Smooth muscle cell (in vitro differentiated cells): ENCODE data around the gene LARGE1. TPM values are rescaled to one million over a fixed set of nuclear protein-coding genes. Genes with fewer than 3 reads are reported as not detected.

Experiments
- DNase-seq: peaks from one replicate; lab custom pipeline; 2025; ENCODE audit not compliant: unreplicated experiment; lab: John Stamatoyannopoulos, UW
- H2AFZ ChIP-seq: fragments of 200-600 bp; sonication (generic); 2 replicates; pipeline ENCODE4 v1.6.0; 2016; ENCODE audit warnings: antibody characterized with exemption, low read depth, mild to moderate bottlenecking
- H3F3A ChIP-seq: fragments of 200-600 bp; sonication (generic); 2 replicates; pipeline ENCODE4 v1.6.0; 2017; ENCODE audit warnings: antibody characterized with exemption, low read depth
- H3K27ac ChIP-seq: fragments of 200-600 bp; sonication (generic); 2 replicates; pipeline ENCODE4 v1.5.1; 2016; ENCODE audit warnings: low read depth, mild to moderate bottlenecking
- H3K27me3 ChIP-seq: fragments of 200-600 bp; sonication (generic); 2 replicates; pipeline ENCODE4 v1.6.1; 2016; ENCODE audit warnings: low read depth, mild to moderate bottlenecking
- H3K36me3 ChIP-seq: fragments of 200-600 bp; sonication (generic); 2 replicates; pipeline ENCODE4 v1.5.1; 2016; ENCODE audit warnings: low read depth
- H3K4me1 ChIP-seq: fragments of 200-600 bp; sonication (generic); 2 replicates; pipeline ENCODE4 v1.5.1; 2016; ENCODE audit warnings: low read depth
- H3K4me2 ChIP-seq: fragments of 200-600 bp; sonication (generic); 2 replicates; pipeline ENCODE4 v1.6.0; 2016; ENCODE audit warnings: mild to moderate bottlenecking
- H3K4me3 ChIP-seq: fragments of 200-600 bp; sonication (generic); 2 replicates; pipeline ENCODE4 v1.5.1; 2016; ENCODE audit warnings: mild to moderate bottlenecking
- H3K79me2 ChIP-seq: fragments of 200-600 bp; sonication (generic); 2 replicates; pipeline ENCODE4 v1.6.0; 2016; ENCODE audit warnings: low read depth, mild to moderate bottlenecking
- H3K9ac ChIP-seq: fragments of 200-600 bp; sonication (generic); 2 replicates; pipeline ENCODE4 v1.6.0; 2016; ENCODE audit warnings: low read depth
- H3K9me3 ChIP-seq: fragments of 200-600 bp; sonication (generic); replicated peaks from 2 replicates; pipeline ENCODE4 v1.5.1; 2016; ENCODE audit warnings: low read depth
- H4K20me1 ChIP-seq: fragments of 200-600 bp; sonication (generic); 2 replicates; pipeline ENCODE4 v1.6.0; 2016; ENCODE audit warnings: low read depth
- WGBS: methylation state at CpG from one replicate; pipeline ENCODE4 v1.1.7; 2016; ENCODE audit warnings: low lambda C conversion rate; 5-methylcytosine and 5-hydroxymethylcytosine counted together
- polyA plus RNA-seq: library from polyadenylated mRNA; unstranded; fragments of >200 nt; fragmentation: Nextera tagmentation; extraction: Ambion mirVana; gene quantifications from 2 replicates; pipeline ENCODE4 v1.2.1, GENCODE V29; 2016
- total RNA-seq: library from RNA; depleted of rRNA; stranded (reverse); fragments of >200 nt; gene quantifications from 2 replicates; pipeline ENCODE4 v1.2.3, GENCODE V29; 2014
- TF ChIP-seq, protein P1 (sequence below): fragments of 200-600 bp; sonication (generic); IDR thresholded peaks from 2 replicates; pipeline ENCODE4 v1.5.1; 2017; ENCODE audit warnings: borderline replicate concordance, mild to moderate bottlenecking, antibody characterized with exemption; ENCODE audit not compliant: insufficient read depth, poor library complexity, severe bottlenecking

Gene LARGE1
- total and polyA plus RNA-seq, 2 experiments from 2014 or later = 11.9 to 18.0 TPM

GRCh38 chr22:33652615-33653014 is 267.7 kb downstream of the LARGE1 start:
- 27% methylated on average over 5 of the region's 5 CpGs for WGBS

GRCh38 chr22:33650244-33650643 is 270.0 kb downstream of the LARGE1 start:
- 98% methylated on average over 22 of the region's 22 CpGs for whole genome bisulfite sequencing
- peaks cover 5% of the 10 kb centered on the region for H3K36me3 ChIP-seq
- no peak for DNase-seq
- H3K4me3 ChIP-seq = no peak overlapping the region
- no peaks in the 10 kb centered on the region for H3K27me3 ChIP-seq
- no peaks in the 10 kb centered on the region for H3K4me1 ChIP-seq
- no peak overlapping the region for H2AFZ ChIP-seq
- peaks cover 12% of the 10 kb centered on the region for H4K20me1 ChIP-seq
- no peaks in the 10 kb centered on the region for H3K9me3 ChIP-seq
- no peak overlapping the region for H3K4me2 ChIP-seq
- no peak overlapping the region for H3K27ac ChIP-seq
- TF ChIP-seq, protein P1, sequence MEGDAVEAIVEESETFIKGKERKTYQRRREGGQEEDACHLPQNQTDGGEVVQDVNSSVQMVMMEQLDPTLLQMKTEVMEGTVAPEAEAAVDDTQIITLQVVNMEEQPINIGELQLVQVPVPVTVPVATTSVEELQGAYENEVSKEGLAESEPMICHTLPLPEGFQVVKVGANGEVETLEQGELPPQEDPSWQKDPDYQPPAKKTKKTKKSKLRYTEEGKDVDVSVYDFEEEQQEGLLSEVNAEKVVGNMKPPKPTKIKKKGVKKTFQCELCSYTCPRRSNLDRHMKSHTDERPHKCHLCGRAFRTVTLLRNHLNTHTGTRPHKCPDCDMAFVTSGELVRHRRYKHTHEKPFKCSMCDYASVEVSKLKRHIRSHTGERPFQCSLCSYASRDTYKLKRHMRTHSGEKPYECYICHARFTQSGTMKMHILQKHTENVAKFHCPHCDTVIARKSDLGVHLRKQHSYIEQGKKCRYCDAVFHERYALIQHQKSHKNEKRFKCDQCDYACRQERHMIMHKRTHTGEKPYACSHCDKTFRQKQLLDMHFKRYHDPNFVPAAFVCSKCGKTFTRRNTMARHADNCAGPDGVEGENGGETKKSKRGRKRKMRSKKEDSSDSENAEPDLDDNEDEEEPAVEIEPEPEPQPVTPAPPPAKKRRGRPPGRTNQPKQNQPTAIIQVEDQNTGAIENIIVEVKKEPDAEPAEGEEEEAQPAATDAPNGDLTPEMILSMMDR = no peak
- H3F3A ChIP-seq = no peaks in the 10 kb centered on the region
- no peaks in the 10 kb centered on the region for H3K79me2 ChIP-seq
- H3K9ac ChIP-seq = no peak overlapping the region

More at GRCh38 chr22:33652615-33653014, 267.7 kb downstream of the LARGE1 start:
- TF ChIP-seq, protein P1 = no peak
- H4K20me1 ChIP-seq = peaks cover 12% of the 10 kb centered on the region
- H3K9me3 ChIP-seq = no peaks in the 10 kb centered on the region
- H3K27me3 ChIP-seq = no peaks in the 10 kb centered on the region
- H3F3A ChIP-seq = no peaks in the 10 kb centered on the region
- H3K4me1 ChIP-seq = no peaks in the 10 kb centered on the region
- no peak for DNase-seq
- no peaks in the 10 kb centered on the region for H3K79me2 ChIP-seq
- H3K4me2 ChIP-seq = no peak overlapping the region
- H3K4me3 ChIP-seq = no peak overlapping the region
- H3K9ac ChIP-seq = no peak overlapping the region
- no peak overlapping the region for H2AFZ ChIP-seq
- peaks cover 5% of the 10 kb centered on the region for H3K36me3 ChIP-seq
- H3K27ac ChIP-seq = no peak overlapping the region

DNA sequence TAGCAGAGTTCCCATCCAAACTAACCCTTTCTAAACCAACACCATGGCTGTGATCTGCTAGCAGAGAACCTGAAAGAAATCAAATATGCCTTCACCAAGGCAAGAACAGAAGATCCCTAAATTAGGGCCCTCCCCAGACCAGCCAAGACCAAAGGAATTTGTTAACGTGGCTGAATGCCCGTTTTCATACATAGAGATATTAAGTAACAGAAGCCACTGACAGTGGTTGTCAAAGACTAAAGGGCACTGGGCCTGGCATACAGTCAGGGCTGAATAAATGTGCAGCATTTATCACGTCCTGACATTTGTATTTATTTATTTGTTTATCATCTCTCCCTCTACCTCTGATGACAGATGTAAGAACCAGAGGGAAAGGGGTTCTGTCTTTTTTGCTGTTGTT is 271.8 kb downstream of the LARGE1 start:
- DNase-seq = no peak
- no peaks in the 10 kb centered on the region for H3K4me1 ChIP-seq
- no peak overlapping the region for H2AFZ ChIP-seq
- H3K36me3 ChIP-seq = peaks cover 5% of the 10 kb centered on the region
- no peaks in the 10 kb centered on the region for H3K9me3 ChIP-seq
- no peak overlapping the region for H3K27ac ChIP-seq
- H3K9ac ChIP-seq = no peak overlapping the region
- H3K79me2 ChIP-seq = no peaks in the 10 kb centered on the region
- no peak overlapping the region for H3K4me3 ChIP-seq
- H3K4me2 ChIP-seq = no peak overlapping the region
- no peaks in the 10 kb centered on the region for H3K27me3 ChIP-seq
- WGBS = 92% methylated on average over 3 of the region's 3 CpGs
- peaks cover 12% of the 10 kb centered on the region for H4K20me1 ChIP-seq
- no peaks in the 10 kb centered on the region for H3F3A ChIP-seq
- TF ChIP-seq, protein P1 = no peak

DNA sequence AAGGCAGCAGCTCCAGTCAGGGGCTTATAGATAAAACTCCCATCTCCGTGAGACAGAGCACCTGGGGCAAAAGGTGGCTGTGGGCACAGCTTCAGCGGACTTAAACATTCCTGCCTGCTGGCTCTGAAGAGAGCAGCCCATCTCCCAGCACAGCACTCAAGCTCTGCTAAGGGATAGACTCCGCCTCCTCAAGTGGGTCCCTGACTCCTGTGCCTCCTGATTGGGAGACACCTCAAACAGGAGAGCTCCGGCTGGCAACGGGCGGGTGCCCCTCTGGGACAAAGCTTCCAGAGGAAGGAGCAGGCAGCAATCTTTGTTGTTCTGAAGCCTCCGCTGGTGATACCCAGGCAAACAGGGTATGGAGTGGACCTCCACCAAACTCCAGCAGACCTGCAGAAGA is 279.4 kb downstream of the LARGE1 start:
- Histone ChIP-seq H3K36me3 (no peaks in the 10 kb centered on the region), H3K4me3 (no peak overlapping the region), H2AFZ (no peak overlapping the region), H3K79me2 (no peaks in the 10 kb centered on the region), H3F3A (no peaks in the 10 kb centered on the region), H3K9me3 (no peaks in the 10 kb centered on the region), H3K9ac (no peak overlapping the region), H3K27ac (no peak overlapping the region), H3K27me3 (no peaks in the 10 kb centered on the region), H4K20me1 (no peaks in the 10 kb centered on the region), H3K4me1 (no peaks in the 10 kb centered on the region), H3K4me2 (no peak overlapping the region)
- WGBS = 90% methylated on average over 7 of the region's 7 CpGs
- no peak for DNase-seq
- TF ChIP-seq, protein P1 = no peak
